CD14-positive monocyte (primary cell): ENCODE results near the gene ODC1. TPM values are rescaled to one million over a fixed set of nuclear protein-coding genes. Genes with fewer than 3 reads are reported as not detected.

Experiments used
- DNase-seq, 3 donors: peaks; one replicate each; pipeline ENCODE4 v3.0.0-alpha.2; 2011 to 2022
- H2AFZ ChIP-seq: 2 replicates; pipeline ENCODE4 v1.6.0; 2012; ENCODE audit warnings: mild to moderate bottlenecking, low read depth, low read length, inconsistent platforms; ENCODE audit not compliant: insufficient read depth, poor library complexity, severe bottlenecking
- H3K27ac ChIP-seq, 2 donors: 1 replicate in 1 of 2; 2 replicates in 1 of 2; pipeline ENCODE4 v1.5.1; 2012 to 2013; ENCODE audit warnings: low read length in 2 of 2, control low read depth in 1 of 2, inconsistent platforms in 1 of 2, low read depth in 1 of 2, mild to moderate bottlenecking in 1 of 2
- H3K27me3 ChIP-seq, 2 donors: one replicate each; pipeline versions ENCODE4 v1.6.0 to v1.6.1; 2011 to 2013; ENCODE audit warnings: low read length in 2 of 2; ENCODE audit not compliant: control insufficient read depth in 2 of 2, insufficient read depth in 2 of 2
- H3K36me3 ChIP-seq, 2 donors: replicated peaks in 1 of 2; 1 replicate in 1 of 2; 2 replicates in 1 of 2; pipeline versions ENCODE4 v1.5.1 to v1.6.1; 2012 to 2013; ENCODE audit warnings: low read length in 2 of 2, control low read depth in 1 of 2, inconsistent platforms in 1 of 2, mild to moderate bottlenecking in 1 of 2; ENCODE audit not compliant: insufficient read depth in 2 of 2, control insufficient read depth in 1 of 2
- H3K4me1 ChIP-seq, 2 donors: 1 replicate in 1 of 2; 2 replicates in 1 of 2; pipeline versions ENCODE4 v1.5.1 to v1.6.1; 2012 to 2013; ENCODE audit warnings: low read length in 2 of 2, control low read depth in 1 of 2, inconsistent platforms in 1 of 2, mild to moderate bottlenecking in 1 of 2, moderate library complexity in 1 of 2; ENCODE audit not compliant: insufficient read depth in 2 of 2, control insufficient read depth in 1 of 2
- H3K4me2 ChIP-seq: replicated peaks from 2 replicates; pipeline ENCODE3; 2012; ENCODE audit warnings: low read length, moderate library complexity, mild to moderate bottlenecking; ENCODE audit not compliant: poor library complexity, severe bottlenecking; ENCODE audit errors: extremely low read depth
- H3K4me3 ChIP-seq, 3 experiments: fragments of 200-600 bp in 1 of 3; sonication (generic) in 1 of 3; replicated peaks in 1 of 3; 1 replicate in 2 of 3; 2 replicates in 1 of 3; pipeline ENCODE4 v1.5.1; 2011 to 2013; ENCODE audit warnings: low read length in 3 of 3, mild to moderate bottlenecking in 3 of 3, control low read depth in 2 of 3, low read depth in 2 of 3, inconsistent platforms in 1 of 3, moderate library complexity in 1 of 3
- H3K79me2 ChIP-seq: 2 replicates; pipeline ENCODE4 v1.6.0; 2012; ENCODE audit warnings: mild to moderate bottlenecking, control low read depth, inconsistent platforms, low read length, moderate library complexity; ENCODE audit not compliant: insufficient read depth
- H3K9ac ChIP-seq: 2 replicates; pipeline ENCODE4 v1.6.0; 2017; ENCODE audit warnings: low read length, mild to moderate bottlenecking; ENCODE audit not compliant: insufficient read depth, poor library complexity, severe bottlenecking
- H3K9me3 ChIP-seq, 2 donors: replicated peaks in 1 of 2; 1 replicate in 1 of 2; 2 replicates in 1 of 2; pipeline versions ENCODE4 v1.5.1 to v1.6.1; 2012 to 2013; ENCODE audit warnings: low read length in 2 of 2, control low read depth in 1 of 2; ENCODE audit not compliant: control insufficient read depth in 1 of 2, insufficient read depth in 1 of 2
- H4K20me1 ChIP-seq: 2 replicates; pipeline ENCODE4 v1.6.0; 2012; ENCODE audit warnings: mild to moderate bottlenecking, low read length, control low read depth, moderate library complexity; ENCODE audit not compliant: insufficient read depth
- H3K27ac Mint-ChIP-seq, 7 donors: one replicate each; pipeline ENCODE4 v1.8.0; 2020; ENCODE audit warnings: mild to moderate bottlenecking in 7 of 7, mixed read lengths in 7 of 7, moderate library complexity in 6 of 7, inconsistent platforms in 2 of 7
- H3K27me3 Mint-ChIP-seq, 3 donors: one replicate each; pipeline ENCODE4 v1.8.0; 2021 to 2022; ENCODE audit warnings: low read depth in 3 of 3, mild to moderate bottlenecking in 3 of 3, mixed read lengths in 3 of 3, moderate library complexity in 3 of 3, inconsistent platforms in 1 of 3
- H3K36me3 Mint-ChIP-seq, 2 donors: one replicate each; pipeline ENCODE4 v1.8.0; 2020; ENCODE audit warnings: mixed read lengths in 2 of 2, inconsistent platforms in 1 of 2, mild to moderate bottlenecking in 1 of 2
- H3K4me1 Mint-ChIP-seq: one replicate; pipeline ENCODE4 v1.8.0; 2020; ENCODE audit warnings: mild to moderate bottlenecking, mixed read lengths
- H3K4me3 Mint-ChIP-seq, 2 donors: one replicate each; pipeline ENCODE4 v1.8.0; 2020; ENCODE audit warnings: mild to moderate bottlenecking in 2 of 2, mixed read lengths in 2 of 2, moderate library complexity in 1 of 2
- H3K9me3 Mint-ChIP-seq, 7 donors: one replicate each; pipeline ENCODE4 v1.8.0; 2020 to 2022; ENCODE audit warnings: mixed read lengths in 7 of 7, mild to moderate bottlenecking in 6 of 7, moderate library complexity in 6 of 7, inconsistent platforms in 2 of 7
- CTCF ChIP-seq: fragments of 200-600 bp; IDR thresholded peaks from one replicate; pipeline ENCODE4 v1.8.0; 2022; ENCODE audit warnings: antibody characterized with exemption, mild to moderate bottlenecking
- WGBS: methylation state at CpG from one replicate; pipeline ENCODE4 v1.1.5; 2013; ENCODE audit warnings: missing lambda C conversion rate; ENCODE audit not compliant: insufficient coverage; 5-methylcytosine and 5-hydroxymethylcytosine counted together
- intact Hi-C, 2 donors: fragments of 100-400 bp; cut with micrococcal nuclease; formaldehyde crosslinking; loops; one replicate each; pipeline versions ENCODE4 v1.15.0 to v1.15.1; 2023
- polyA plus RNA-seq, 3 donors: library from polyadenylated mRNA; depleted of rRNA in 1 of 3; unstranded in 2 of 3; stranded (reverse) in 1 of 3; fragments of 300-500 nt in 2 of 3; fragments of >200 nt in 1 of 3; fragmentation: Illumina TruSeq in 2 of 3; gene quantifications; 1 replicate in 2 of 3; 2 replicates in 1 of 3; pipeline ENCODE4 v1.2.3, GENCODE V29; 2012 to 2021

The ODC1 gene
- polyA plus RNA-seq, 3 donors = 22.7 to 27.3 (median 23.6) TPM

DNA sequence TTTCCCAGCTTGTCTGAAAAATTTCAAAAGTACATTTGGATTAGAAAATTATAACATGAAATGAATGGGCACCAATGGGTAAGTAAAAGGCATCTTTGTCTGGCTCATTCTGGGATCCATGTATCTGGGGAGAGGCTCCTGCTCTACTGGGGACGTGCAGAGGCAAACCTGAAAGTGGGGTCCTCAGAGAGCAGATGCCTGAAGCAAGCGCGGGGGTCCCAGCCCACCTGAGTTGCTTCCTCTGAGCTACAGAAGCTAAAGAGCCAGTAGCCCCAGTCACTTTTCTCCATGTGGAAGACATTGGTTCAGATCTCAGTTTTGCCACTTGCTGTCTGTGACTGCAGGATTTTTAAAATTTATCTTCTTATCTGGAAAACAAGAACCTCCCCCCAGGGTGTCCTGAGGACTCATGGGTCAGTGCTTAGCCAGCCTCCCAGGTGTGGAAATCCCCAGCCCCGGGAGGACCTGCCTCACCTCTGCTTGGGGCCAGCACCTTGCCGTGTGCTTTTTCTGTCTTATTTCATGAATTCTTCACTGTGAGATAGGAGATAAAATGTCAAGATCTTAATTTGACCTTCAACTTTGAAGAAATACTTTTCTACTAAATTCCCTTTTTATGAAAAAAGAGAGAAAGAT is 25.1 kb upstream of the ODC1 start:
- Histone ChIP-seq H3K27me3 (no peaks in the 10 kb centered on the region), H3K79me2 (no peaks in the 10 kb centered on the region), H3K4me1 (no peaks in the 10 kb centered on the region), H3K27ac (no peak overlapping the region), H4K20me1 (no peaks in the 10 kb centered on the region), H3K4me3 (no peak overlapping the region), H3K9me3 (no peaks in the 10 kb centered on the region), H3K9ac (no peak overlapping the region), H3K4me2 (no peak overlapping the region), H2AFZ (no peak overlapping the region), H3K36me3 (no peaks in the 10 kb centered on the region)
- Mint-ChIP-seq H3K4me1 (no peaks in the 10 kb centered on the region), H3K27ac (no peak overlapping the region), H3K9me3 (no peaks in the 10 kb centered on the region), H3K36me3 (no peaks in the 10 kb centered on the region), H3K4me3 (no peak overlapping the region), H3K27me3 (peaks cover 0 to 6% (median 5%) of the 10 kb centered on the region in 3 donors)
- no peak for TF ChIP-seq CTCF
- 92% methylated on average over 3 of the region's 5 CpGs for WGBS
- DNase-seq = no peak
- intact Hi-C loops = no loop called here

DNA sequence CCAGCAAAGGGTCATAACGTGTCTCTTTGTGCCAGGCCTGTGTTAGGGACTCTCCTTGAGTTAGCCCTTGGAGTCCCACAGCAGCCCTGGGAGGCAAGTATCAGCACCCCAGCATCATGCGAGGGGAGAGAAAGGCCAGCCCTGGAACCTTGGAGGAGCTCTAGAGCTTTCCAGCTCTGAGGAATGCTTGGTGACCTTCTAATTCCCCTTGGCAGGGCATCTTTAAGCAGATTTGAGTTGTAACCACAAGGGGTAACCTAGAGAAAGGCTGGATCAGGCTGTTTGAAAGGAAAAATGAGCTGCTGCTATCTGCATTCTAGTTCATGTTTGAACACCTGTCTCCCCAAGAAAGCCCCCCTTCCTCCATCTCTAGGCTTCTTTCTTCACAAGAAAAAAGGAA is 23.8 kb upstream of the ODC1 start:
- Mint-ChIP-seq H3K9me3 (no peaks in the 10 kb centered on the region), H3K27ac (no peak overlapping the region), H3K36me3 (no peaks in the 10 kb centered on the region), H3K27me3 (peaks cover 0 to 7% (median 4%) of the 10 kb centered on the region in 3 donors), H3K4me3 (no peak overlapping the region), H3K4me1 (no peaks in the 10 kb centered on the region)
- no peak overlapping the region for H3K9ac ChIP-seq
- WGBS = 100% methylated on average over 2 of the region's 2 CpGs
- DNase-seq = no peak
- no peaks in the 10 kb centered on the region for H3K9me3 ChIP-seq
- no peak overlapping the region for H2AFZ ChIP-seq
- H3K27ac ChIP-seq = no peak overlapping the region
- H3K36me3 ChIP-seq = no peaks in the 10 kb centered on the region
- intact Hi-C loops = no loop called here
- H3K79me2 ChIP-seq = no peaks in the 10 kb centered on the region
- H3K4me3 ChIP-seq = no peak overlapping the region
- no peaks in the 10 kb centered on the region for H3K4me1 ChIP-seq
- H4K20me1 ChIP-seq = no peaks in the 10 kb centered on the region
- H3K4me2 ChIP-seq = no peak overlapping the region
- H3K27me3 ChIP-seq = no peaks in the 10 kb centered on the region
- no peak for TF ChIP-seq CTCF
